ENCODE results near the gene SUGP2. TPM values are rescaled to one million over a fixed set of nuclear protein-coding genes. Genes with fewer than 3 reads are reported as not detected.

SUGP2 gene
- total RNA-seq, 3 donors from 2014 or later = 65.4 to 93.4 (median 69.8) TPM

DNA sequence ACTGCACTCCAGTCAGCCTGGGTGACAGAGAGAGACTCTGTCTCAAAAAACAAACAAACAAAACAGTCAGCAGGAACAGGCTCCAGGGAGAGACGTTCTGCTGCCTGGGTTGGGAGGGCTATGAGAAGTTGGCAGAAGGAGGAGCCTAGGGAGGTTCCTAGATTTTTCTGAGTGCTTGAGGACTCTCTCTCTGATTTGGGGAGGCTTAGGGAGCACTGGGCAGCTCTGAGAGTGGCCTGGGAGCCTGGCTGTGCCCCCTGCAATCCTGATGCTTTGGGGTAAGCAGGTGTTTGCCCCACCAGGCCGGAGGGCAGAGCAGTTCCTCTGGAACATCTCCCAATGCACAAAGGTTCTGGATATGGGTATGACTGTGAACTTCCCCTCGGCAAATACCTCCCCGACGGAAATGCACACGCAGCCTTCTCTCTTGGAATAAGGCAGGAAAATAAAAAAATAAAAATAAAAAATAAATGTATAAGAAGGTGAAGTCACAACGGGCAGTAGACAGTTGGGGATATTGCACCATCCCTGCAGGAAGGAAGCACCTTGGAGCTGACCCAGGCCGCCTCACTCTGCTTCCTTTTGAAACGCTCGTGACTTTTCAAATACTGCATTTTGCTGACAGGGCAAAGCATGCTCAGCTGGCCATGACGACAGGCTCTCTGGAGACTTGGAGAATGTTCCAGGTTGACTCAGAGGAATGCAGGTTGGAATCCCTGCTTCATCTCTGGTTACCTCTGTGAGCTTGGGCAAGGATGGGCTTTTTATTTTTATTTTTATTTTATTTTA lies 65.8 kb downstream of the SUGP2 start:
- Histone ChIP-seq H3K36me3 (ENCODE audit: low read depth) (no peaks in the 10 kb centered on the region), H3K9me3 (no peaks in the 10 kb centered on the region), H3K4me1 (ENCODE audit: low read depth) (no peaks in the 10 kb centered on the region), H3K4me3 (no peak overlapping the region)
- intact Hi-C loops (cut with DNase I, micrococcal nuclease) = no loop called here
- TF ChIP-seq, protein P1, sequence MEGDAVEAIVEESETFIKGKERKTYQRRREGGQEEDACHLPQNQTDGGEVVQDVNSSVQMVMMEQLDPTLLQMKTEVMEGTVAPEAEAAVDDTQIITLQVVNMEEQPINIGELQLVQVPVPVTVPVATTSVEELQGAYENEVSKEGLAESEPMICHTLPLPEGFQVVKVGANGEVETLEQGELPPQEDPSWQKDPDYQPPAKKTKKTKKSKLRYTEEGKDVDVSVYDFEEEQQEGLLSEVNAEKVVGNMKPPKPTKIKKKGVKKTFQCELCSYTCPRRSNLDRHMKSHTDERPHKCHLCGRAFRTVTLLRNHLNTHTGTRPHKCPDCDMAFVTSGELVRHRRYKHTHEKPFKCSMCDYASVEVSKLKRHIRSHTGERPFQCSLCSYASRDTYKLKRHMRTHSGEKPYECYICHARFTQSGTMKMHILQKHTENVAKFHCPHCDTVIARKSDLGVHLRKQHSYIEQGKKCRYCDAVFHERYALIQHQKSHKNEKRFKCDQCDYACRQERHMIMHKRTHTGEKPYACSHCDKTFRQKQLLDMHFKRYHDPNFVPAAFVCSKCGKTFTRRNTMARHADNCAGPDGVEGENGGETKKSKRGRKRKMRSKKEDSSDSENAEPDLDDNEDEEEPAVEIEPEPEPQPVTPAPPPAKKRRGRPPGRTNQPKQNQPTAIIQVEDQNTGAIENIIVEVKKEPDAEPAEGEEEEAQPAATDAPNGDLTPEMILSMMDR (IDR thresholded peaks at IDR 0.05) = no peak
- ATAC-seq (peak; percentile 25), DNase-seq (peak in 2 of 3 donors; percentile 36 to 61)

DNA sequence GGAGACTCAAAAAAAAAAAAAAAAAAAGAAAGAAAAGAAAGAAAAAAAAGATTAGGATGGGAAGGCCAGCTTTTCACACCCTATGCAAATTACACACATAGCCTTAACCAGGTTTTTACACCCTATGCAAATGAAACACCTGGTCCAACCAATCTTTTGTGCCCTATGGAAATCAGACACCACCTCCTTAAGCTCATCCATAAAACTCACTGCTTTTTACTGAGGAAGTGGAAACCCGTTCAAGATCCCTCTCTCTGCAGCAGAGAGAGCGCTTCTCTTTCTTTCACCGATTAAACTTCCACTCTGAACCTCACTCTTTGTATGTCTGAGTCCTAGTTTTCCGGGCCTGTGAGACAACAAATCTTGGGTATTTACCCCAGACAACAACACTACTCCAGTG lies 67.0 kb downstream of the SUGP2 start:
- no peaks in the 10 kb centered on the region for H3K4me1 ChIP-seq (ENCODE audit: low read depth)
- no peak overlapping the region for H3K4me3 ChIP-seq
- no peaks in the 10 kb centered on the region for H3K9me3 ChIP-seq
- intact Hi-C loops (cut with DNase I, micrococcal nuclease) = no loop called here
- no peak for DNase-seq
- TF ChIP-seq, protein P1 (IDR thresholded peaks at IDR 0.05) = no peak
- no peaks in the 10 kb centered on the region for H3K36me3 ChIP-seq (ENCODE audit: low read depth)
- peak; percentile 69 for ATAC-seq

DNA sequence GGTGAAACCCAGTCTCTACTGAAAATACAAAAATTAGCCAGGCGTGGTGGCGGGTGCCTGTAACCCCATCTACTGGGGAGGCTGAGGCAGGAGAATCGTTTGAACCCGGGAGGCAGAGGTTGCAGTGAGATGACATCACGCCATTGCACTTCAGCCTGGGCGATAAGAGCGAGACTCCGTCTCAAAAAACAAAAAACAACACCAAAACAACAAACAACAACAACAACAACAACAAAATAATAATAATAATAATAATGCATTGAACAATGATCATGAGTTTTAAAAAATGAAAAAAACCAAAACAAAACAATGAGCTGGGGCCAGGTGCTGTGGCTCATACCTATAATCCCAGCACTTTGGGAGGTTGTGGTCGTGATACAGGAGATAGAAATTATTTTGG lies 69.2 kb downstream of the SUGP2 start:
- DNase-seq = no peak
- intact Hi-C loops (cut with DNase I, micrococcal nuclease) = no loop called here
- Histone ChIP-seq H3K4me1 (ENCODE audit: low read depth) (no peaks in the 10 kb centered on the region), H3K36me3 (ENCODE audit: low read depth) (no peaks in the 10 kb centered on the region), H3K9me3 (no peaks in the 10 kb centered on the region), H3K4me3 (no peak overlapping the region)
- ATAC-seq = no peak
- TF ChIP-seq, protein P1 (IDR thresholded peaks at IDR 0.05) = no peak

DNA sequence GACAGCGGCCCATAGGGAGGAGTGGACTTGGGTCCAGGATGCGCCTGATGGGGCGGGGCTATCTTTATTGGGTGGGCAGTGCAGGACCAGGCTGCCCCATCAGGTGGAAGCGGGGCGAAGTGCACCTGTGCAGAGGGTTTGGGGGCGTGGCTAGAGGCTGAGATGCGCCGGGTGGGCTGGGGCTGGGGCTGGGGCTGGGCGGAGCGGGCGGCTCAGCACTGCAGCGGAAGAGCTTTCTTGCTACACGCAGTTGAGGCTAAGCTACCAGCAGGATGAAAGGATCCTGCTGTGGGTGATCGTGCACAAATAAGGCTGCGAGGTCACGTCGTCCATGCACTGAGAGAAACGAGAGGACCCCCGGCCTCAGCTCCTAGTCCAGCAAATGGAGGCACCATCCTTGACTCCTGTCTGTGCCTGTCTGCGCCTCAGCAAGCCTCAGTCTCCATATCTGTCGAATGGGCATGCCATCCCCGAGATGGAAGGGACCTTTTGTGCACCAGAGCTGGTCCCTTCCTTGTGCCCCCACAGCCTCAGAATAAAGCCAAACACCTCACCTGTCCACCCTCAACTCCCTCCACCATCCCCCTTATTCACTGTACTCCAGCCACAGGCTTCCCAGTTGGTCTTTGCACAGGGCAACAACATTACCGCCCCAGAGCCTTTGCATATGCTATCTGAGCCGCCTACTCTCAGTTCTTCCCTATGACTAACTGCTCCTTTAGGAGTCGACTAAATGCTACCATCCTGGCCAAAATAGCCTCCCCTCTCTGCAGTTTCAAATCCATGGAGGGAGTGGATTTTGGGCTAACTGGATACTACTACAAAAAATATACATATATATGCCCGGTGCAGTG lies 71.3 kb downstream of the SUGP2 start:
- Histone ChIP-seq H3K4me3 (no peak overlapping the region), H3K4me1 (ENCODE audit: low read depth) (no peaks in the 10 kb centered on the region), H3K36me3 (ENCODE audit: low read depth) (no peaks in the 10 kb centered on the region), H3K9me3 (no peaks in the 10 kb centered on the region)
- ATAC-seq (peak; percentile 29), DNase-seq (no peak)
- intact Hi-C loops (cut with DNase I, micrococcal nuclease) = no loop called here
- TF ChIP-seq, protein P1 (IDR thresholded peaks at IDR 0.05) = no peak

DNA sequence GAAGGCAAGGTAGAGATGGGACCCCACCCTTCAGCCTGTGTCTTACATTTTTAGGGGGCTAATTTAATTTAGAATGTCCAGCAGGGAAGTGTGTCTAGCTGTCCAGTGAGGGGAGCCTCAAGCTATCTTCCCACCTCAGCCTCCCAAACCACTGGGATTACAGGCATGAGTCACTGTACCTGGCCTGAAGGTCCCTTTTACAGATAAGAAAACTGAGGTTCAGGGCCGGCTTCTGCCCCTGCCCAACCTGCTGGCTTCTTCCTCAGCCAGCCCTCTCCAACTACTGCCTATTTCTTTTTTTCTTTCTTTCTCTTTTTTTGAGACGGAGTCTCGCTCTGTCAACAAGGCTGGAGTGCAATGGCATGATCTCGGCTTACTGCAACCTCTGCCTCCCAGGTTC lies 72.9 kb downstream of the SUGP2 start:
- intact Hi-C loops (cut with DNase I, micrococcal nuclease) = no loop called here
- no peaks in the 10 kb centered on the region for H3K9me3 ChIP-seq
- ATAC-seq = no peak
- H3K4me1 ChIP-seq (ENCODE audit: low read depth) = no peaks in the 10 kb centered on the region
- H3K4me3 ChIP-seq = no peak overlapping the region
- TF ChIP-seq, protein P1 (IDR thresholded peaks at IDR 0.05) = no peak
- no peak for DNase-seq
- no peaks in the 10 kb centered on the region for H3K36me3 ChIP-seq (ENCODE audit: low read depth)
